Retinal pigment epithelial cell (primary cell): ENCODE data around the gene NOP16.

Experiments
- DNase-seq: peaks from one replicate; pipeline ENCODE4 v3.0.0-alpha.2; 2010; ENCODE audit warnings: low read depth
- H3K4me3 ChIP-seq: 2 replicates; pipeline ENCODE4 v1.5.1; 2011; ENCODE audit warnings: mild to moderate bottlenecking, low read length, control low read depth, moderate library complexity
- TF ChIP-seq, protein P1 (sequence below): conservative IDR thresholded peaks from 2 replicates; pipeline ENCODE4 v1.5.1; 2011; ENCODE audit warnings: low read depth, low read length, control low read depth, inconsistent platforms

The NOP16 gene

DNA sequence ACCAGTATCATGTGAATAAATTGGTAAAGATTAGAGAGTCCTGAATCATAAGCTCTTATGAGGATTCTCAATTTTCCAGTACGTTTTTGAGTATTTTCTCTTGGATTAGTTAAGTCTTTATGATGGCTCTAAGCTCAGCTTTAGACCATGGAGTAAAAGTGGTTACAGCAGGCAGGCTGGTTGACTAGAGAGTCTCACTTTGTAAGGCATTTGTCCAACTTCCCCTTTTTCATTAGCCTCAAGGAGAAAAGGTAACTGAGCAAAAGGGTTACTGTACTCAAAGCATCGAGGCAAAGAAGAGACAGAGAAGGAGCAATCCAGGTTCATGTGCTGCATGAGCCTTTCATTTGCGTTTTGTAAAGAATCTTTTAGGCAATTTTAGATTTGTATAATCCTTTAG is 8.5 kb downstream of the NOP16 start:
- TF ChIP-seq, protein P1, sequence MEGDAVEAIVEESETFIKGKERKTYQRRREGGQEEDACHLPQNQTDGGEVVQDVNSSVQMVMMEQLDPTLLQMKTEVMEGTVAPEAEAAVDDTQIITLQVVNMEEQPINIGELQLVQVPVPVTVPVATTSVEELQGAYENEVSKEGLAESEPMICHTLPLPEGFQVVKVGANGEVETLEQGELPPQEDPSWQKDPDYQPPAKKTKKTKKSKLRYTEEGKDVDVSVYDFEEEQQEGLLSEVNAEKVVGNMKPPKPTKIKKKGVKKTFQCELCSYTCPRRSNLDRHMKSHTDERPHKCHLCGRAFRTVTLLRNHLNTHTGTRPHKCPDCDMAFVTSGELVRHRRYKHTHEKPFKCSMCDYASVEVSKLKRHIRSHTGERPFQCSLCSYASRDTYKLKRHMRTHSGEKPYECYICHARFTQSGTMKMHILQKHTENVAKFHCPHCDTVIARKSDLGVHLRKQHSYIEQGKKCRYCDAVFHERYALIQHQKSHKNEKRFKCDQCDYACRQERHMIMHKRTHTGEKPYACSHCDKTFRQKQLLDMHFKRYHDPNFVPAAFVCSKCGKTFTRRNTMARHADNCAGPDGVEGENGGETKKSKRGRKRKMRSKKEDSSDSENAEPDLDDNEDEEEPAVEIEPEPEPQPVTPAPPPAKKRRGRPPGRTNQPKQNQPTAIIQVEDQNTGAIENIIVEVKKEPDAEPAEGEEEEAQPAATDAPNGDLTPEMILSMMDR = no peak
- DNase-seq = no peak
- H3K4me3 ChIP-seq = no peak overlapping the region

DNA sequence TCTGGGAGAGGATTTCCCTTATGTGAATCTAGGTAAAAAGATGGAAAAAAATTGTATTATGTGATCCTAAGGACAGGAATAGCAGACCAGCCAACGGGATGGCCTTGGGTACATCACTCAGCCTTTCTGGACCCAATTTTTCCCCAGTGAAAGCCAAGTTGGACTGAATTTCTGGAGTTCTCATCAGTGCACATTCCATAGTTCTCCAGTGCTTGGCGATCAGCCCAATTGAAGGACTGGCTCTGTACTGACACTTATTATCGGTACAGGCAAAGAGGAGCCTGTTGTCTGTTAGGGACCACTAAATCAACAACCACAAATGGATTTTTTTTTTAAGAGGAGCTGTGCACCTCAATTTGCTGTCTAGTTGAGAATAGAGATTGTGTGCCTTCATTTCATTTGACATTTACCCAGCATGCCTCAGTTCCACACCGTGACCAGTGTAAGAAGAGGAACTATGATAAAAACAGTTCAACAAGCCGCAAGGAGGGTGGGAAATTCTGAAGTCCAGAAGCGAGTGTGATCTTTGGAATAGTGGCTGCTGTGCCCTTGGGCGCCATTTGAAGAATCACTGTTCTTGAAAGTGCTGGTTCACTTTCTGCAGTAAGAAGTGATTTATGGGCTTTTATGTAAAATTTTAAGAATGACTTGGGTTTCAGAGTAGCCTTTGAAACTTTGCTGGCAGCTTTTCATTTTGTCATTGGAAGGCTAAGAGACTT is 15.1 kb downstream of the NOP16 start:
- no peak overlapping the region for H3K4me3 ChIP-seq
- no peak for DNase-seq
- TF ChIP-seq, protein P1 = no peak

DNA sequence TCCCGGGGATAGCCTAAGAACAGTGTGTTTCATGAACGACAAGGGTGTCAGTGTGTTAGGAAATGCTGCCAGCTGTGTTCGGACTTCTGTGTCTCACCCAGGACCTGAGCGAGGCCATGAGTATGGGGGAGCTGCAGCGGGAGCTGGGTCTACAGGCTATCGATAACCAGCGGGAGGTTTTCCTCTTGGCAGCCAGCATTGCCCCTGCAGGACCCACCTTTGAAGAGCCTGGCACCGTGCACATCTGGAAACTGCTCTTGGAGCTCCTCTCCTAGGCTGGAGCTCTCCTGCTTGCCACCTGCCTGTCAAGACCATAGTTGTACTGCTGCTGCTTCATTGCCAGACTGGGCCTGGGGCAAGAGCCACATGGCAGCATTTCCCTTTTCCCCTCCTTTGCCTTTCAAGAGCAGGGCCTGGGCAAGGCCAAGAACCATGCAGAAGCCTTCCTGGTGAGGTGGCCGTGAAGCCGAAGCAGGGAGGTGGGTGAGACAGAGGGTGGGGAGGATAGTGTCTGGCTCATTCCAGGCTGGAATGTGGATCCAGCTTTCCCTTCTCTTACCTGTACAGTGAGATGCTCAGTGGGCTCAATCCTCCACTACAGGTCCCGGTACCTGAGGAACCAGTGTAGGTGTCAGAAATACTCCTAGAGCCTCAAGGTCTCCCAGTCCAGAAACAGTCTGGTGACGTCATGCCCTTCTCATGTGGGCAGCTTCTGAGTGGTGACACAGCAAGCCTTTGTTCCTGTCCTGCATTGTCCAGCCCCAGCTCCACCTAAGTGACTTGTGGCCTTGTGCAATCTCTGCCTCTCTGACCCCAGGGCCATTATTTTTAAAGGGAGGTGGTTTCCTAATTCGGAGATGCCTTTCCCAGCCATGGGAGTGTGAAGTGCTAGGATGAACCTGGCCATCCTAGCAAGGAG is 16.5 kb downstream of the NOP16 start:
- H3K4me3 ChIP-seq = no peak overlapping the region
- TF ChIP-seq, protein P1 = no peak
- no peak for DNase-seq

DNA sequence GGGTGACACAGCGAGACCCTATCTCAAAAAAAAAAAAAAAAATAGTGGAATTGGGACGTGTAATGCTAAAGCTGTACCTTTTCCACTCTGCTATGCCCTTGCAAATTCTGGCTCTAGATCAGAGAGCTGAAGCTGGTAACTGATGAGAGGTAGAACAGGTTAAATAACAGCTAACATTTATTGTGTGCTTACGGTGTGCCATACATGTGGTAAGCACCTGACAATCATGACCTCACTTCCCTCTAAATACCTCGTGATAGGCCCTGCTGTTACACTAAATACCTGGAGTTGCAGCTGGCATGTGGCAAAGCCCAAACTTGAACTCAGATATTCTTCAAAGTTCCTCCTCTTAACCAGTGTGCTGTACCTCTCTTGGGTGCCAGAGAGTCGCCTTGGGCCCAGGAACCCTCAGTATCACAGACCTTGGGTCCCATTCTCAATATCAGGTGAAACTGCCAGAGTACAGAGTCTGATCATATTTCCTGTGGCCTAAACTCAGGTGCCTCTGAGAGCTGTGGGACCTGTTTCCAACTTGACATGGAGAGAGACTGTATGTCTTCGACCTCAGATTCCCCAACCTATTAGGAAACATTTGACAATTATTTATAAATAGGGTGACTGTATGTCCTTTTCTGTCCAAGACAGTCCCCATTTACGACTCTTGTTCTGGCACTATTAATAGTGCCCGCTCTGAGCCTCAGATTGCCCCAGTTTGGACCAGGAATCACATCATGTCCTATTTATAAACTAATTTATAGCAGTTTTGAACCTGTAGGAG is 18.3 kb downstream of the NOP16 start:
- H3K4me3 ChIP-seq = no peak overlapping the region
- no peak for DNase-seq
- TF ChIP-seq, protein P1 = no peak

DNA sequence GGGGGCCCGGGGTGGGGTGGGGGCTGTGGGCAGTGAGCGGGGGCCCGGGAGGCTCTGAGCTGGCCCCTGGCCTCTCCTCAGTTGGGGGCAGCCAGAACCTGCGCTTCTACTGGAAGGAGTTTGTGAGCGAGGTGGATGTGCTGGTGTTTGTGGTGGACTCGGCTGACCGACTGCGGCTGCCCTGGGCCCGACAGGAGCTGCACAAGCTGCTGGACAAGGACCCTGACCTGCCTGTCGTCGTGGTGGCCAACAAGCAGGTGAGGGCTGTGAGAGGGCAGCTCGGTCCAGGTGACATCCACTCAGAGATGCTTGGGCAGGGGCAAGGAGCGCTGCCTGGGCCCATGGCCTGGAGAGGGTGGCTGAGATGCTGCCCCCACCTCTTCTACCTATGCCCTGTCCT is 19.7 kb downstream of the NOP16 start:
- H3K4me3 ChIP-seq = no peak overlapping the region
- TF ChIP-seq, protein P1 = no peak
- DNase-seq = no peak

DNA sequence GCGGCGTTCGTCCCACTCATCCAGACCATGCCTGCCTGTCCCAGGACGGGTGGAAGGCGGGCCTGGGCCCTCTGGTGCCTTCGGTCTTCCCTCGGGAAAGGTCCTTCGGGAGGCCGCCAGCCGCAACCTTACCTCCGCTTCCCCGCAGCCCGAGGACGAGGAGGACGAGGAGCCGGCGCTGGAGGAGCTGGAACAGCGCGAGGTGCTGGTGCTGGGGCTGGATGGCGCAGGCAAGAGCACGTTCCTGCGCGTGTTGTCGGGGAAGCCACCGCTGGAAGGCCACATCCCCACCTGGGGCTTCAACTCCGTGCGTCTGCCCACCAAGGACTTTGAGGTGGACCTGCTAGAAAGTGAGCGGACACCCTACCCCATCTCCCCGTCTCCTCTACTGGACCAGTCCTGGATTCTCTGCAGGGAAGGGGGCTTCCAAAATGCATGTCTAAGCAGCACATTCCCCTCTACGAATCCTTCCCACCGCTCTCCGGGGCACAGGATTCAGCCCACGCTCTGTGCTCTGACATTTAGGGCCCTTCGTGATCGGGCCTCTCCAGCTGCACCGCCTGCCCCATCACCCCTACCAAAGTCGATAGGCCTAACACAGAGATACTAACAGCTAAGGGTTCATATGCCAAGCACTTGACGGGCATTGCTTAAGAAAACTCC is 22.0 kb downstream of the NOP16 start:
- no peak for DNase-seq
- peak overlapping the region; percentile 56 for H3K4me3 ChIP-seq
- TF ChIP-seq, protein P1 = no peak
